ENCODE data around the gene CHCHD6.

The CHCHD6 gene

DNA sequence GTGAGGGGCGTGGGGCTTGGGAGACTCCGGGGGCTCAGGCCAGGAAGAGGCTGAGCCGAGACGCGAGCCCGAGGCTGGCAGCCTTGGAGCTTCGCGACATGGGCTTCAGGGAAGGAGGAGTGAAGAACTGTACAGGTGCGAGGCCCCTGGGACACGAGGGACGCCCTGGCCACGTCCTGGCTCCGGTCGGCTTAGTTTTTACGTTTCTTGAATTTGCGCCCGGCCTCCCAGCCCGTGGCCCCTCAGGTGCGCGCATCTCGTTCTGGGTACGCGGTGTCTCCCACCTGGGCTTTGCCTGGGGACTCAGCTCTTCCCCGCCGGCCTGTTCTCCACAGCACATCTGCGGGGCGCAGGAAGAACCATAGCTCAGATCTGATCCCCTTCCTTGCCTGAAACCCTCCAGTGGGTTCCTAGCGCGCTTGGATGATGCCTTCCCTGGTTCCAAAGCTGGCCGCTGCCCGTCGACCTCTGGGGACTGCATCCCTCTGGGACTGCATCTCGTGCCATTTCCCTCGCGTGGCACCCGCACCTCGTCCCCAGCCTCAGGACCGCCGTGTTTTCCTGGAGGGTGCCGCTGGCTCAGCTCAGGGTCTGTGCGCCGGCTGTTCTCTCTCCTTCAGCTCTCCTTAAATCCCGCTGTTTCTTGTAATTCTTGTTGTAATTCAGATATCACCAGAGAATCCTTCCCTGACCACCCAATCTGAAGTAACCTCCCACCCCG lies 614 bp downstream of the CHCHD6 start:
- DNase-seq (ENCODE audit: low read depth in 3 of 3, low spot score in 1 of 3): peak in 1 of 3 donors; percentile 10

- no peak for DNase-seq (ENCODE audit: low read depth in 3 of 3, low spot score in 1 of 3)
Observed at GRCh38 chr3:126706631-126707030, 2.6 kb downstream of the CHCHD6 start.

- DNase-seq (ENCODE audit: low read depth in 3 of 3, low spot score in 1 of 3): no peak
Observed at GRCh38 chr3:126711121-126711760, 7.2 kb downstream of the CHCHD6 start.

DNA sequence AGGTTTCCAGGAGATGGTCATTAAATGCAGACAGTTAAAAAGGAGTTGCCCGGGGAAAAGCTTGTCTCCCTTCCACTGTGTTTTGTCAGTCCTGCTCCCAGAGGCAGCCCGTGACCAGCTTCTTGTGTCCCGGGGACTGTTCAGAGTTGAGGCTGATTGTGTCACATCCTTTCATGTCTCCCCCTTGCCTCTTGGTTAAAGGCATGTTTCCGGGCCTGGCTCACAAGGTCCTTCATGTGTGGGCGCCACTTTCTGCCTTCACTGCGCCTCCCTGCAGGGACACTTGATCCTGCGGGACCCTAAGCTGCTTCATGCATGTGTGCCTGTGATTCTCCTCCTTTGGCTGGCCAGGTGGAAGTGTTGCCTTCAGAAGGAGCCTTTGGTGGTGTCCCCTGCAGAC lies 9.2 kb downstream of the CHCHD6 start:
- no peak for DNase-seq (ENCODE audit: low read depth in 3 of 3, low spot score in 1 of 3)

DNA sequence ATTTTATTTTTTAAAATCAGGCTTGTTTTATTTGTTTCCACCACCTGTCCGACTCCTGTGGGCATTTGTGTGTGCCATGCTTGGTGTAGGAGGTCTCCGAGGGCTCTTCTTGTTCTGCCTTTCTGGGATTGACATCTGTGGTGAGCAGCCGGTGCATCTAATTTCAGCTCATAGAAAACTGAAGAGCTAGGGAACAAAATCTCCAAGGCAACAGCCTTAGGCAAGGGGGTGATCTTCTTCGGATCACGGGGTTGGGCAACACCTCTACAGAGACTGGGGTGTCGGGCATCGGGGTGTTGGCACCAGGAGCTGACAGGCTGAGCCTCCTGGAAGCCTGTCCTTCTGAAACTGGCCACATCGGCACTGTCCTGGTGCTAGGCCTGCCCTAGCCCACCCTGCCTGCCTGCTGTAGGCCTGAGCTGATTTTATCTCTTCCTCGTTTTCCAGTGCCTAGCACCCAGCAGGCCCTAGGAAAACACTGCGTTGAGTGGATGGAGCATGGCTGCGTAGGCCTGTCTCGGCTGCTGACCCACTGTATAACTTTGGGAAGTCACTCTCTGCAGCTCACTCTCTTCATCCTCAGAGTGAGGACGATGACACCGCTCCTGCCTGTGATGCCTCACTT lies 10.3 kb downstream of the CHCHD6 start:
- no peak for DNase-seq (ENCODE audit: low read depth in 3 of 3, low spot score in 1 of 3)

GRCh38 chr3:126714921-126715320 lies 10.9 kb downstream of the CHCHD6 start:
- DNase-seq (ENCODE audit: low read depth in 3 of 3, low spot score in 1 of 3): no peak

DNA sequence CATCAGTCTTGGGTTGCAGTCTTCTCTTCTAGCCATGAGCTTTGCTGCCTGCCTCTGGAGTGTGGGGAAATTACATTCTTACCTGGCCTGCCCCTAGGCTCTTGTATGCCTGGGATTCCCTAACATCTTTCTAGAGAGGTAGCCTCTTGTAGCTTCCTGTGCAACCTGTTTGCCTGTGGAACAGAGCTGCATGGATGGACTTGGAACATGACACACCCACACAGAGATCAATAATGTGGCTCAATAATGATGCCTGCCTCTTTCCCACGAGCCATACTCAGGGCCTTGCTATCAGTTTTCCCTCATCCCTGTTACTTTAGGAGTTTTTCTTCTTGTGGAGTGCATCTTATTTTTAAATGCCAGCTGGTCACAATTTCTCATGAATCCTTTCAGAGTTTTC lies 11.4 kb downstream of the CHCHD6 start:
- no peak for DNase-seq (ENCODE audit: low read depth in 3 of 3, low spot score in 1 of 3)

GRCh38 chr3:126716057-126716456 lies 12.0 kb downstream of the CHCHD6 start:
- DNase-seq (ENCODE audit: low read depth in 3 of 3, low spot score in 1 of 3): no peak

GRCh38 chr3:126718561-126719445 lies 14.8 kb downstream of the CHCHD6 start:
- no peak for DNase-seq (ENCODE audit: low read depth in 3 of 3, low spot score in 1 of 3)

- no peak for DNase-seq (ENCODE audit: low read depth in 3 of 3, low spot score in 1 of 3)
Observed at GRCh38 chr3:126720596-126720995, 16.6 kb downstream of the CHCHD6 start.

DNA sequence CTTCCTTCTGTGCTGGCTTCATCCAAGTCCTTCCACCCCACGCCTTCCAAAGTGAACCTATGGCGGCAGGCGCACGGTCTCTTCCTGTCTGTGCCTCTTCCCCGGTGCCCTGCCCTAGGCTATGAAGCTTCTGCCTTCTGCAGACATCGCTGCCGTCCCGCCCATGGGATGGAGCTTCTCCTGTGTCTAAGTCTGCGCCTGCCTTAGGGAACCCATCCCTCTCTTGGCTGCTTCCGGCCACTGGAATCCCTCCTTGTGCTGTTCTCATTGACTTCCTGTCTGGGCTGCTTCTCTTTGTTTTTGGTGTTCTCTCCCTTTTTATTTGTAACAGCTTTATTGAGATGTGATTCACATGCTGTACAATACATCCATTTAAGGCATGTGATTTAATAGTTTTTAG lies 17.2 kb downstream of the CHCHD6 start:
- DNase-seq (ENCODE audit: low read depth in 3 of 3, low spot score in 1 of 3): no peak

DNA sequence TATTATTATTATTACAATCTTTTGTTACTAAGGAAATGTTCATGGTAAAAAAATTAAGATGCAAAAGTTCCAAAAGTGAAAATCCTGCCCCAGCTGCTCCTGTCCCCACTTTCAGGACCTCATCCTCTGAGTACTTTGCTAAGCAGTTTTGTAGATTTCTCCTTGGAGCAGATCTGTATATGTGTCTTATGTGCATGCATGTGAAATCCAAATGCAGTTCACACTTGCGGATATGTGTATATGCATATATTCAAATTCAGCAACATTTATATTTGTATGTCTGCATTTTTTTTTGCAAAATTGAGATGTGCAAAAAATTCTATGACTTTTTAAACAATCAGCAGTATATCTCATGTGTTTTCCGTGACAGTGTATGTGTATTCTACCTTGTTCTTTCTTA lies 19.2 kb downstream of the CHCHD6 start:
- DNase-seq (ENCODE audit: low read depth in 3 of 3, low spot score in 1 of 3): no peak

GRCh38 chr3:126723801-126724200 lies 19.8 kb downstream of the CHCHD6 start:
- DNase-seq (ENCODE audit: low read depth in 3 of 3, low spot score in 1 of 3): no peak

- no peak for DNase-seq (ENCODE audit: low read depth in 3 of 3, low spot score in 1 of 3)
Observed at GRCh38 chr3:126728680-126729079, 24.6 kb downstream of the CHCHD6 start.

DNA sequence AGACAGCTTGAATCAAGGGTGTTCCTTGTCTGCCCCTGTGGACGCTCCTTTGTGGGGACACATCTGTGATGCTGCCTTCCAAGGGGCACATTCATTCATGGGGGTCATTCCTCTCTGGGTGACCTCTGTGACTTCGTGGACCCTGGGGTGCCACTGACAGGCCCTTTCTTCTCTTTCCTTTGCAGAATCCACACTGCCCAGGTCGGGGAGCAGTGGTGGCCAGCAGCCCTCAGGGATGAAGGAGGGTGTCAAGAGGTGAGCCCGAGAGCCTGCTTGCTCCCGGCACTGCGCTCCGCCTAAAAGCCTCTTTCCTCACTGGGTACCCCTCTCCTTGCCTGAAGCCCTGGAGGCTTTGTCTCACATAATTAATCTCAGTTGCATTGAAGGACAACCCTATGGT lies 26.3 kb downstream of the CHCHD6 start:
- DNase-seq (ENCODE audit: low read depth in 3 of 3, low spot score in 1 of 3): no peak

- no peak for DNase-seq (ENCODE audit: low read depth in 3 of 3, low spot score in 1 of 3)
Observed at GRCh38 chr3:126731044-126731443, 27.0 kb downstream of the CHCHD6 start.

DNA sequence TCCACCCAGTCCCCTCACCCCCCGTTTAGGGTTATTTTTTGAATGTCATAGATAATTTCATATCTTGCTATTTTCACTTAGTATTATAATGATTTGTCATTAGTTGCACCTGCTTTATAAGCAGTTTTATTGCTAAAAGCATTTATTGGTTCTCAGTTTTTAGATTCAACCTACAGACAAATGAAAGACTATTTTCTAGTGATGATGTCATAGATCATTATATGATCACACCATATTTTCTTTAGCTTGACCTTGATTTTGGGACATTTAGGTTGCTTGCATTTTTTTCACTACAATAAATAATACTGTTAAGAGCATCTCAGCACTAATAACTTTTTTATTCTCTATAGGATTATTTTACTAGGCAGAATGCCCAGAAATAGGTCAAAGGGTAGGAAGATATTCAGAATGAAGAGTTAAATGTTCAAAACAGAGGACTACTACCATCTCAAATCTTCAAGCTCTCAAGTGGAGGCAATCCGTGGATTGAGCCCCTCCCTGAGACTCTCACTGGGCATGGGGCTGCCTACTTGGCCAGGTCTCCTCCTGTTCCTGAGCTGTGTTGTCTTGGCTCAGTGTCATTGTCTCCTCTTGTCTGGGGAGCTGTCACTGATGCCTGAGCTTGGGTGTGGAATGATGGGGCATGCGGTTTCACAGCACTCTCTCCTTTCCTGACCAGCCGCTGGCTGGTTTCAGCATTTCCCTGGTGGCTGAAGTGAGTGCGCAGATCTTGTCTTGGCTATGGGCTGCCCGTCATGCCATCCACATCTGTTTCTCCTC lies 28.4 kb downstream of the CHCHD6 start:
- no peak for DNase-seq (ENCODE audit: low read depth in 3 of 3, low spot score in 1 of 3)

- no peak for DNase-seq (ENCODE audit: low read depth in 3 of 3, low spot score in 1 of 3)
Observed at GRCh38 chr3:126733061-126733430, 29.0 kb downstream of the CHCHD6 start.

DNA sequence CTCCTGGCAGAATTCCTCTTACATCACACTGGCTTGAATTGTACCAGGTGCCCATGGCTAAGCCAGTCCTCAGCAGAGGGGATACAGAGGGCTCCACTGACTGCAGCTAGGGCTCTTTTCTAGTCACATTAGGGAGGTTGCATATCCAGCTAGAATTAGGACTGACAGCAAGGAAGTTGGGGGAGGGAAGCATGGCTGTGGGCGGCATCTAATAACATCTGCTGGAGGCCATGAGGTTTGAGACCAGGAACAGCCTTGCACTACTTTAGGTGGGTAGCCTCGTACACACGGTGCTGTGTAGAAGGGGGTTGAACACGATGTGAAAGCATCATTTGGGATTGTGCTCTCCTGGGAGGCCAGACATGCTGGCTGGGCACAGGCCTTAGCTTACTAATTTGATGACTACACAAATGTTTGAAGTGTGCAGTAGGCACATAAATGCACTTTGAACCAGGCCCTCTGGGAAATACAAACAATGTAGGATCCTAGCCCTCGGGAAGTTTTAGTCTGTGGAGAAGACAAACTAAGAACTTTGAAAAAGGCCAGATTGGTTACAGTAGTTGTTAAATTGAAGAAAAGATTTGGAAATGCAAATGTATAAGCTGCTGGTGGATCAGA lies 30.2 kb downstream of the CHCHD6 start:
- no peak for DNase-seq (ENCODE audit: low read depth in 3 of 3, low spot score in 1 of 3)

DNA sequence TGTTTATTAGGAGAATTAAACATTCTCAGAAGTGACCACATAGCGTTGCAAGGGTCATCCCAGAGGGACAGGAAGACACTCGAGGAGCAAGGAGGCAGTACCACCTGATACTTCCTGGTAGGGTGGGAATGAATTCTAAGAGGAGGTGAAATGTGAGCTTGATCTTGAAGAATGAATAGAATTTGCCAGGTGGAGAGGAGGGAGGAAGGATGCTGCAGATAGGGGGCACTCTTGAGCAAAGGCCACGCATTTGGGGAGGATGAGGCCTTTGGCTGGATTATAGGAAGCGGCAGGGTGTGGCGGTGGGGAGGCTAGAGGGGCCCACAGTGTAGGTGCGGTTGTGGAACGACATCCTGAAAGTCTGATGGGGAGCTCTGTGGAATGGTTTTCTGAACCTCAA lies 33.5 kb downstream of the CHCHD6 start:
- no peak for DNase-seq (ENCODE audit: low read depth in 3 of 3, low spot score in 1 of 3)

Measured in stimulated activated CD4-positive, alpha-beta T cell treated with anti-CD3 and anti-CD28 coated beads, TNF-alpha, amount 100 ng/mL, for 1 hour (primary cell).